ENCODE measurements around the gene RGPD8. TPM values are rescaled to one million over a fixed set of nuclear protein-coding genes. Genes with fewer than 3 reads are reported as not detected.

The RGPD8 gene
- total RNA-seq, 1 experiment from 2014 or later: 5.0 TPM

DNA sequence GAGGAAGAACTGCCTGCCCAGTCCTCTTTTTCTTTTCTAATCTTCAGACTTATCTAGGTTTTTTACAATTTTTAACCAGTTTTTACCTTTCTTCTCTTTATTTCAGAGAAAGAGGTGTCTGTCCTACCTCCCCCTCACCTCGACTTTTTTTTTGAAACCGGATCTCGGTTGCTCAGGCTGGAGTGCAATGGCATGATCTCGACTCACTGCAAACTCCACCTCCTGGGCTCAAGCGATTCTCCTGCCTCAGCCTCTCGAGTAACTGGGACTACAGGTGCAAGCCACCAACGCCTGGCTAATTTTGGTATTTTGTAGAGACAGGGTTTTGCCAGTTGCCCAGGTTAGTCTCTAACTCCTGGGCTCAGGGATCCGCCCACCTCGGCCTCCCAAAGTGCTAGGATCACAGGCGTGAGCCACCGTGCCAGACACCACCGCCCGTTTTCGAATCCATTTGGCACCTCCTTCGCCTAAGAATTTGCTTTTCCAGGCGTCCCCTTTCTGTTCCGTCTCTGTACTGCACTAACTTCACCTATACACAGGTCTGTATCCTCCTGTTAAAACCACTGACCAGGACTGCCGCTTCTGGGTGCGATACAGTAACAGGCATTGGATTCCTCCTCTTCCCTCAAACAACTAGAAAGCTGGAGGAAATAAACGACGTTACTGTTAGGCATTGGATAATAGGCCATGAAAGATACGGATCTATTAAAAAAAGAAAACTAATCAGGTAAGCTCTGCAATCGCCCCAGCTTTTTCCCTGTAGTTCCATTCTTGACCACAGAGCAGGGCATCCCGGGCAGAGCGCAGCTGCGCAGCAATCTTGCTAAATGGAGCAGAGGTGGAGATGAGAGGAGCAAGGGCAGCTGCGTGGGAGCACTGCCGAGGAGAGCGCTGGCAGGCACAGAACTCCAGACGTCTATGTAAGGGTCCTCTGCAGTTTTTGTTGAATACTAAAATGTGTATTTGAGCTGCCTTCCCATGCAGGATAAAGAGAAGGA is 88.1 kb downstream of the RGPD8 start:
- no peaks in the 10 kb centered on the region for H3K27me3 ChIP-seq (ENCODE audit: insufficient read depth, low read depth)
- no peak overlapping the region for H3K4me2 ChIP-seq
- no TSS peak for BruUV-seq (replicated peaks)
- CTCF ChIA-PET: no interaction called here
- H2AFZ ChIP-seq: no peak overlapping the region
- intact Hi-C loops (cut with micrococcal nuclease; ENCODE audit: unreplicated experiment): no loop called here
- H3K27ac ChIP-seq: no peak overlapping the region
- TF ChIP-seq CTCF (conservative IDR thresholded peaks at IDR 0.05): no peak
- TF ChIP-seq EZH2 (IDR thresholded peaks at IDR 0.05; ENCODE audit: low read depth): no peak
- no peaks in the 10 kb centered on the region for H4K20me1 ChIP-seq (ENCODE audit: insufficient read depth)
- no peaks in the 10 kb centered on the region for H3K36me3 ChIP-seq (ENCODE audit: low read depth)
- H3K9me3 ChIP-seq (ENCODE audit: insufficient read depth, low read depth): no peaks in the 10 kb centered on the region
- no peak for DNase-seq
- H3K9me2 ChIP-seq (ENCODE audit: insufficient read depth): no peaks in the 10 kb centered on the region
- H3F3A ChIP-seq (ENCODE audit: insufficient read depth, low read depth): no peaks in the 10 kb centered on the region
- POLR2A ChIA-PET (ENCODE audit: unreplicated experiment): no interaction called here
- no peak overlapping the region for H3K4me3 ChIP-seq
- H3K79me2 ChIP-seq (ENCODE audit: low read depth): no peaks in the 10 kb centered on the region
- H3K4me1 ChIP-seq (replicated peaks; ENCODE audit: insufficient read depth): no peaks in the 10 kb centered on the region

DNA sequence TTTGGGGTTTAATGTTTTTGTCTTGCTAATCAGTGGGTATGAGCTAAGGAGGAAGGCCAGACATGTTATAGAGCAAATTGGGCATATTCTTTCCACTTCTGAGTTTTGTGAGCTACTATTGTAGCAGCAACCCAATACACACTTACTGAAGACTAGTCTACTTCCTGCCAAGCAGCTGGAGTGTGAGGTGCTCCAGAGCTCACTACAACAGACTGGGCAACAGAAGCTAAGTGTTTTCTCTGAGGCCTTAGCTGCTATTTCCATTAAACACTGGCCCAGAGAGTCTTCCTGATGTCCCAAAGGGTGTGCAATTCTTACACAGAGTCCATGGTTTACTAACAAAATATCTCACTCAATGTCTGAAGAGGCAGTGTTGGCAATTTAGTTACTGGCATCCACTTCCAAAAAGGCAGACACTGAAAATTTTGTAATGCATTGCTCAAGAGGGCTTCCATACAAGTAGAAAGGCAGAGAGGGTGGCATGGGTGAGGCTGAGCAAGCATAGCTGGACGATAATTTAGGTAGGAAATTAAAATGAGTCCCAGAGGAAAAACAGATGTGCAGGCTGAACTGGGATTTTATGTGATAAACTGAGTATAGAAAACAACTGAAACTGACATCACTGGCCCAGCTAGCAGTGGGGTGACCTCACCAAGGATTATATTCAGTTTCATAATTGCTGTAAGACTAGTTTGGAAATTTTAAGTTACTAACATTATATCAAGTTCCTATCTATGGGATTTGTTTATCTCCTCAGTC is 89.4 kb downstream of the RGPD8 start:
- BruUV-seq (replicated peaks): no TSS peak
- no peak overlapping the region for H3K4me2 ChIP-seq

More for the DNA sequence above, 89.4 kb downstream of the RGPD8 start:
- Histone ChIP-seq H3K9me2 (ENCODE audit: insufficient read depth) (no peaks in the 10 kb centered on the region), H3K9me3 (ENCODE audit: insufficient read depth, low read depth) (no peaks in the 10 kb centered on the region), H3F3A (ENCODE audit: insufficient read depth, low read depth) (no peaks in the 10 kb centered on the region), H2AFZ (no peak overlapping the region), H3K4me3 (no peak overlapping the region), H3K27ac (no peak overlapping the region), H3K79me2 (ENCODE audit: low read depth) (no peaks in the 10 kb centered on the region), H3K4me1 (replicated peaks; ENCODE audit: insufficient read depth) (no peaks in the 10 kb centered on the region), H4K20me1 (ENCODE audit: insufficient read depth) (no peaks in the 10 kb centered on the region), H3K27me3 (ENCODE audit: insufficient read depth, low read depth) (no peaks in the 10 kb centered on the region), H3K36me3 (ENCODE audit: low read depth) (no peaks in the 10 kb centered on the region)
- TF ChIP-seq CTCF (conservative IDR thresholded peaks at IDR 0.05) (no peak), EZH2 (IDR thresholded peaks at IDR 0.05; ENCODE audit: low read depth) (no peak)
- no peak for DNase-seq
- ChIA-PET CTCF (interaction anchor here (0.6 kb wide), 1 partner anchor 301 kb away, joined by 4 read pairs; no protein-coding TSS in a partner anchor), POLR2A (ENCODE audit: unreplicated experiment) (no interaction called here)
- intact Hi-C loops (cut with micrococcal nuclease; ENCODE audit: unreplicated experiment): no loop called here
